NCI-H510A treated with DMSO at 0.1 percent for 48 hours (cell line): Measurements from ENCODE around the gene GRIK4.

ENCODE experiments used
- DNase-seq: peaks from one replicate; lab custom pipeline; 2025; lab: John Stamatoyannopoulos, UW

Gene GRIK4

DNA sequence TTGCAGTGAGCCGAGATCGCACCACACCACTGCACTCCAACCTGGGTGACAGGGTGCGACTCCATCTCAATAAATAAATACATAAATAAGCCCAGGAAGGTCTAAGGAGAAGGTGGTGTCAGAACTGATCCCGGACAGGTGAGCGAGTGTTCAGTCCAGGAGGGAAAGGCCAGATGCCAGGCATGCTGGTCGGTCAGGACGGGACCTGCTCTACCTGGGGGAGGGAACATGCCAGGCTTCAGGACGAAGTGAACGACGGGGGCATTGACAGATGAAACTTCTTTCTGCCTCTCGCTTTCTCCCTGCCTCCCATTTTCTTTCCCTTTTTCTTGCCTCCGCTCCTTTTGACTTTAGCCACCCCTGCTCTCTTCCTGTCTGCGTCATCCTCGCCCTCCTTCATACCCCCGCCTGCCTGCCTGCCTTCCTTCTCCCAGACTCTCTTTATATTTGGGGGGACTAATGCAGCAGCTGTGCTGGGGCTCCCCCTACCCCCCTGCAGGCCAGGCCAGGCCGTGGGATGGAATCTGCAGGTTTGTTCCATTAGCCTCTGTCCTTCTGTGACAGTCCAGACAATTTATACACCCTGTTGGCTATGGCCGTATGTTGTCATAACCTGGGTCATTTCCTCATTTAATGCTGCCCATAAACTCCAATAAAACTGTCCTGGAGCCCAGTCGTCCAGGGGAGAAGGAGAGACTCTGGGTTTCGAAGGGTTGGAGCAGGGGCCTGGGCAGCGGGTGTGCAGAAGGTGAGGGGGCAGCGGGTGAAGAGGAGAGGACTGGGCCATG is 303.2 kb downstream of the GRIK4 start:
- DNase-seq = no peak

GRCh38 chr11:120815319-120816100 is 304.0 kb downstream of the GRIK4 start:
- DNase-seq = no peak

DNA sequence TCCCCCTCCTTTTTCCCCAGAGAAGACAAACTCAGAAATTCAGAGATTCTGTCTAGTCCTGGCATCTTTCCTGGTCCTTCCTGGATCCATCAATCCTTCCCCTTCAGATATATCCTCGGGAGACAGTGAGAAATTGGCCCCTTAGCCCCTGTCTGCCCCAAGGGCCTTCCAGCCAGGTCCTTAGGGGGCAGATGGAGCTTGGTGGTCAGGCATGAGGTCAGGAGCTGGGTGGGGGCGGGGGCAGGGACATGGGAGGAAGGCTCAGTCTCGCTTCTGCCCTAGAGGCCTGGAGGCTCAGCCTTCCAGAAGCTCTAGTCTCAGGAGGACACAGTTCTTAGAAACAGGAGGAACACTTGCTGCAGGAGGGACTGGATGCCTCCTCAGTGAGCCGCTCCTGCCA is 304.6 kb downstream of the GRIK4 start:
- DNase-seq = no peak

DNA sequence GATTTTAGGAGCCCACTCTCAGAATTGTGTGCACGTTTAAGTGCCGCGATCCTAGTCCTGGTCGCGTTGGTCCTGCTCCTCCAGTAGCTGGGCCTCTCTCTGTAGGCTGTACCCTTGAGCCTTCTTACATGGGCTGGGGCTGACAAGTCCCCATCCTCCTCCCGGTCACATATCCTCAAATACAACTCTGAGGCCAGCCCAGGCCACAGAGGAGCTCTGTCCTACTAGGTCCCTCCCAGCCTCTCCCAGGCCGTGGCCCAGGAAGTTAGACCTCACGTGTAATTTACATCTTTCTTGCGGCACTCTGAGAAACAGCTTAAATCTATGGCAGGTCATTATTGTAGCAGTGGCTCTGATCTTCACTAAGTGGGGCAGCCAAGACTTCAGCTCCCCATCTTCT is 305.2 kb downstream of the GRIK4 start:
- DNase-seq = no peak

DNA sequence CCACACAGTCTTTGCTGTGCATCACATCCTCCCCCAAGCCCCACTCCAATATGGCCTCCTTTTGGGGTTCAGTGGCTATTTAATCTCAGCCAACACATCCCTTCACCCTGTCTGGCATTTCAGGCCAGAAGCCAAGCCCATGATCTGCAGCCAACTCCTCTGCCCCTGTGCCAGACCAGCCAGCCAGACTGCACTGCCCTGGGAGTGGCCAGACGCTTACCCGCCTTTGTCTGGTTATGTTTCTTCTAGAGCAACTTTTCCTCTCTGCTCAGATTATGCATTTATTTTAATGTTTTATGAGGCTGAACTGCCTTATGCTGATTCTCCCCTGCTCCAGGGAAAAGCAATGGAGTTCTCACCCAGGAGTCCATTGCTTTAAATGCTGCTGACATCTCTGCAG is 305.6 kb downstream of the GRIK4 start:
- no peak for DNase-seq

DNA sequence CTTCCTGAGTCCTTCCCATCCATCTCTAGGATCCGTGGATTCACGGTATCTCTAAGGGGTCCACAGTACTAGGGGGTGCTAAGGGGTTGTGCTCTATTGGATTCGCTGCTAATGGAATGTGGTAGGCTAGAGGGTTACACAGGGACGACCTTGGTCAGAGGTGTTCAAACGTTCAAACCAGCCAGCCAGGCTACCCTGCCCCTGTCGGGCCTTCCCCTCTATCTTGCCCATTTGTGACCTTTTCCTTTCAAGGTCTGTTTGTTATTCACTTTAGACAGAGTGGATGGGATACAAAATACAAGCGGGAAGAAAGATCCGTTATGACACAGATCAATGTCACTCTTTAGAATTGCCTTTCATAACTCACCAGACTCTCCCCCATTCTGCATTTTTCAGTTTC is 306.5 kb downstream of the GRIK4 start:
- DNase-seq = no peak

- DNase-seq = no peak
Observed at GRCh38 chr11:120819003-120819402, 307.5 kb downstream of the GRIK4 start.

- no peak for DNase-seq
Observed at GRCh38 chr11:120819437-120820365, 308.2 kb downstream of the GRIK4 start.

DNA sequence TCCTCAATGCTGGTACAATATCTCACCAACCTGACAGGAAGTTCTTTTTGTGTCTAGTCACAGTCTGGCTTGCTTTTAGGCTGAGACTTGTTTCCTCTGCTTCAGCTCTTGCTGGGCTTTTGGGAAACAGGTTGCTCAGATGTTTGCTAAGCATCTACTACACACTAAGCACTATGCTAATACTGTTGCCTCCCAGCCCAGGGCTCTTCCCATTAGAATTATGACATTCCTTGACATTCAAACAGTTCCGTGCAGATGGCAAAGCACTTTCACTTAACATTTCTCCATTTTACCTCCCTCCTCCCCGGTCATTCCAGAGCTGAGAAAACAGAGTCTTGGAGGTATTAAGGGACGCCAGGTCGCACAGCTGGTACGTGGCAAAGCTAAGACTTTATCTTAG is 311.6 kb downstream of the GRIK4 start:
- DNase-seq = no peak

DNA sequence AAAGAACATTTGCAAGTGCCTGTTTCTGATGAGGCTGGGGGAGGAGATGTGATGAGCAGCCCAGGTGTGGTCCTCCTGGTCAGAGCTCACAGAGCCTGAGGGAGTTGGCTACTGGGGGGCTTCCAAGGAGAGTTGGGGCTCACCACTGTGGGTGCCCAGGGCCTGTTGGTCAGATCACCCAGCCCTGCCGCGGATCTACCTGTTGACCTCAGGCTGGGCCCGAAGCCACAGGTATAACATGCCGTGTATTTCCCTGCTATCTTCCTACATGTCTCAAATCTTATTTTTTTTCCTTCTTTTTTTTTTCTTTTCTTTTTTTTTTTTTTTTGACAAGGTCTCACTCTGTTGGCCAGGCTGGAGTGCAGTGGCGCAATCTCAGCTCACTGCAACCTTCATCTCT is 312.7 kb downstream of the GRIK4 start:
- no peak for DNase-seq

- DNase-seq = no peak
Observed at GRCh38 chr11:120827198-120827597, 315.6 kb downstream of the GRIK4 start.

GRCh38 chr11:120827820-120828219 is 316.3 kb downstream of the GRIK4 start:
- no peak for DNase-seq

GRCh38 chr11:120828847-120829246 is 317.3 kb downstream of the GRIK4 start:
- DNase-seq = no peak

DNA sequence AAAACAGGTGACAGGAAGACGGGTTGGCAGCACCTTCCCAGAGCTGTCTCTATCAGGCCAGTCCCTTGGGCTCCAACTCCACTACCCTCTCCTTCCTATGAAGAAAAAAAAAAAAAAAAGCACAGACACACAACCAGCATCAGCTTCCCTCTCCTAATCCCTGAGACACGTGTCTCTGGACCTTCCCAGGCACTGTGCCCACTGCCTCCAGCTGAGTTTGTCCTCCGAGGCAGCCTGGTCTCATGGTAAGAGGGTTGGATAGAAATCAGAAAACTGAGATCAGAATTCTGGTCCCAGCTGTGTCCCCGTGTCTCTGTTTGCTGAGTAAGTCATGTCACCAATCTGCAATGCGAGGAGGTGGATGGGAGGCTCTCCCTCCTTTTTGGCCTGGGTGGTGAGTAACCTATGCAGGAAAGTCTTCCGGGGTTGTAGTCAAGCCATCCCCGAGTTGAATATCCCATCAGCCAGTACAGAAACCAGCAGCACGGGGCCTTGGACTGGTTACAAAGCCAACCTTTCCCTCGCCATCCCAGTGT is 318.6 kb downstream of the GRIK4 start:
- DNase-seq = no peak

DNA sequence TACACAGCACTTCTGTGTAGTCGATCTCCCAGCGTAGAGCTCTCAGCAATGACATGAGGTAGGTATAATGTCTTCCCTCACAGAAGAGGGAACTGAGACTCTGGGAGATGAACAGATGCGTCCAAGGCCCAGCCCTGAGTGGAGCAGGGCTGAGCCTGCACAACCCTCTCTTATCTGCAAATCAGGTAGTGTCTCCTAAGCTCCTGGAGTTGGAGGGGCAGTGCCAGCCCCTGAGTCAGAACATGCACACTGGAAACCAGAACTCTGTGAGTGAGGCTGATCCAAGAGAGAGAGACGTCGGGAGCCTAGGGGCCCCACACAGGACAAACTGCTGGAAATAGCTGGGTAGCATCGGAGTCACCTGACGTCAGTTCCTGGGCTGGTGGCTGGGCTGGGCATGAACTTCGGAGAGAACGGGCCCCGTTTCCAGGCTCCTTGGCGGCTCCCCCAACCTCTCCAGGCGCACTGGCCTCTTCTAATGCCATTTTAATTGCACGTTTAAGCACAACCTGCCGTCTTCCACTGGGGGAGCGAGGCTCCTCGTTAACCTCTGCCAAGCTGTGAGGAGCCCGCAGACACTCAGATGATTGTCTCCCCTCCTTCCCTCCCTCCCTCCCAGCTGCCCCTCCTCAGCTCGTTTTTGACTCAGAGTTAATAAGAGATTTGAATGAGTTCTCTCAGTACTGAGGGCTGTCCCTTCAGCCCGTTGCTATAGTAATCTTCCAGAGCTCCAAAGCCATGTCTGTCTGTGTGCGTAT is 321.1 kb downstream of the GRIK4 start:
- DNase-seq = no peak

- no peak for DNase-seq
Observed at GRCh38 chr11:120834686-120835210, 323.2 kb downstream of the GRIK4 start.

DNA sequence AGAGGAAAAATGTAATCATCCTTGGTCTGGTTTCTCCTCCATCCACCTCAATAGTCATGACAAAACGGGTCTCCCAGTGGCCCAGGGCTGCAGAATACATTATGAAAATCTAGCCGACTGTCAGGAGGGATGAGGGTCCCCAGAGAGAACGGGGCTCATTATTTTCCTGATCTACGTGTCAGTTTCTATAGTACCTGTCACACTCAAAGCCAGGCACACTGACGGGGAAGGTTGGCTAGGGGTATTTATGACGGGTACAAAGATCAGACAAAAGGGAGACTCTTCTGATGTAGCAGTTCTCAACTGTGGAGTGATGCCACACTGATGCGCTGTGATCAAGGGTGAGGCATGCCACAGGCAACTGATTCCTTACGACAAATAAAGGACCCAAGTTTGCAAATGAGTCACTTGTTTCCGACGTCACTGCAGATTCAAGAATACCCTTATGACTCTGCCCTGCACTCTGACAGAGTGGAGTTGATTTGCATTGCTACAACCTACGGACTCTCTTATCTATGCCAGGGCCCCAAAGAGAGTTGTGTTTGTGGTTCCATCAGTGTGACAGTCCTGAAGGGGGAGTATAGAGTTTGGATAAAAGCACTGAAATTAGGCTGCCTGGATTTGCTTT is 324.2 kb downstream of the GRIK4 start:
- no peak for DNase-seq

DNA sequence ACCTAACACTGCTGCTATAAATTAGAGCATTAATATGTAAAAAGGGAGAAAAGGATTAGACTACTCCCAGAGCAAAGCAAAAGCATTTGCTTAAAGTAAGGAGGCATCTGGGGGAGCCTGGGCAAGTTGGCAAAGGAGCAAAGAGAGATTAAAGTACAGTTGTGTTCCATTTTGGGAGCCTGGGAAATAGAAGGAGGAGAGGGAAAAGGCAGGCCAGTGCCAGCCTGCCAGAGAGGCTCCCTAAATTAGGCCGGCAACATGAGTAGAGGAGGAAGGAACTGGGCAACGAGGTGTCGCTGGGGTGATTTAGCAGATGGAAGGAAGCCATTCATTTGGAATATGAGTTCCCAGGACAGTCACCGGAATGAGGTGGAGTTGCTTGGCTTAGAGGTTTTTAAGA is 326.1 kb downstream of the GRIK4 start:
- no peak for DNase-seq

DNA sequence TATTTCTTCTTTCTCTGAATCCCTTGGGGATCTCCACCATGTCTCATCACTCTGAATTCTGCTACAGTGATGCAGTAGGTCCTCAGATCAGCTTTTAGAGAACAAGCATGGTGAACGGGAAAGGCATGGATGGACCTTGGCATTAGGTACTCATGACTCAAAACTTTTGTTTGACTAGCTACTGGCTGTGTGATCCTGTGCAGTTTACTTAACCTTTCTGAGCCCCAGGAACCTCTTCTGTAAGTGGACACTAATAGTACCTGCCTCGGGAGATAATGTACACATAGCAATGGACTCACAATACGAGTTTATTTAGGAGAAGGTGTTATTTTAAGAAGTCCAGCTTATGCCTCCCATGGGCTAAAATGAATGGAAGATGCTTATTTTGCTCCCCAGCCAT is 327.7 kb downstream of the GRIK4 start:
- no peak for DNase-seq

GRCh38 chr11:120839846-120840402 is 328.4 kb downstream of the GRIK4 start:
- DNase-seq = no peak
